Endothelial cell of hepatic sinusoid (primary cell): ENCODE data around the gene KRTAP12-2.

Source experiments
- in situ Hi-C: cut with HindIII; loops from 2 replicates; pipeline ENCODE4 v1.10.0; 2017; ENCODE audit warnings: low sequenced_read_pairs

Gene KRTAP12-2

DNA sequence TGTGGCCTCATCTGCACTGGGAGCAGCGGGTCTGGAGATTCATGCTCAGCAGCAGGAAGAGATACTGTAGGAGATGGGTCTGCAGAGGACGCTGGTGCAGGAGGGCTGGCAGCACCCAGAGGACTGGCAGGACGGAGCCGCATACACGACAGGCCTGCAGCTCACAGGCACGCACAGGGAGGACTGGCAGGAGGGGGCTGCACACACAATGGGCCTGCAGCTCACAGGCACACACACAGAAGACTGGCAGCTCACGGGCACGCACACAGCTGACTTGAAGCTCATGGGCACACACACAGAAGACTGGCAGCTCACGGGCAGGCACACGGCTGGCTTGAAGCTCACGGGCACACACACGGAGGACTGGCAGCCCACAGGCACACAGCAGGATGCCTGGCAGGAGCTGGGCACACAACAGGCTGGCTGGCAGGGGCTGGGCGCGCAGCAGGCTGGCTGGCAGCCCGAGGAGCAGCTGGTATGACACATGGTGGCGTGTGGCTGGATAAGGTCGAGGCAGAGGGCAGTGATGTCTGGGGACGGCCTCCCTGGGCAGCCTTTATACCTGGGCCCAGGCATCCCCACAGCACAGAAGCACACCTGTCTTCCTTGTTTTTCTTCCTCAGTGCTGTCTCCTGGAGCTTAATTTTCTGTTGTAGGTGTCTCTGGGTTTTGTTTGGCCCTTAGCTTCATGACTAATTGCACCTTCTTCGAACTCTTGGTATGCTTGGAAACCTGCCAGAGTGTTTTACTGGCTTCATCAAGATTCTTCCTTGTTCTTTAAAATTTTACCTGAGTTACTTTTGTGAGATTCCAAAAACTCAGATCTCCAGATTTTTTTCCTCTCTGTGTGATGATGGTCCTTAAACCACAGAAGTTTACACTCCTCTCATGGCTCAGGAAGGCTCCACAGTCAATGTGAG lies at the start of gene KRTAP12-2:
KRTAP12-2 (minus strand) TSS at position 527 of the 920 bp plus-strand sequence; CDS start at position 486, 41 bp downstream.
- in situ Hi-C loops = no loop called here

- in situ Hi-C loops = loop anchor here (5.0 kb wide), 1 partner anchor 68 kb away; the partner anchor contains the start of gene KRTAP10-11
Measured at GRCh38 chr21:44714905-44715304, 48.2 kb upstream of the KRTAP12-2 start.

DNA sequence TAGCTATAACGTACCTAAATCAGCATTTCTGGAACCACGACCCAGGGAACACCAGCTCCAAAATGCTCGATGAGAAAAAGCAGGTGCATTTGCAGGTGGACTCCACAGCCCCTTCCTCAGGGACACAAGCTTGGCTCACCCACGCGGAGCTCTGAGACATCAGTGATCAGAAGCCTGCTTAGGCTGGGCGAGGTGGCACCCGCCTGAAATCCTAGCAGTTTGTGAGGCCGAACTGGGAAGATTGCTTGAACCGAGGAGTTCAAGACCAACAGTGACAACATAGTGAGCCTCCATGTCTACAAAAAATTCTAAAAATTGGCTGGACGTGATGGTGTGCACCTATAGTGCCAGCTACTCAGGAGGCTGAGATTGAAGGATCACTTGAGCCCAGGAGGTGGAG lies 47.1 kb upstream of the KRTAP12-2 start:
- in situ Hi-C loops = loop anchor here (5.0 kb wide), 1 partner anchor 67 kb away; the partner anchor contains the start of gene KRTAP10-11

- in situ Hi-C loops = loop anchor here (5.0 kb wide), 1 partner anchor 66 kb away; the partner anchor contains the start of gene KRTAP10-11
Measured at GRCh38 chr21:44713130-44713529, 46.4 kb upstream of the KRTAP12-2 start.

DNA sequence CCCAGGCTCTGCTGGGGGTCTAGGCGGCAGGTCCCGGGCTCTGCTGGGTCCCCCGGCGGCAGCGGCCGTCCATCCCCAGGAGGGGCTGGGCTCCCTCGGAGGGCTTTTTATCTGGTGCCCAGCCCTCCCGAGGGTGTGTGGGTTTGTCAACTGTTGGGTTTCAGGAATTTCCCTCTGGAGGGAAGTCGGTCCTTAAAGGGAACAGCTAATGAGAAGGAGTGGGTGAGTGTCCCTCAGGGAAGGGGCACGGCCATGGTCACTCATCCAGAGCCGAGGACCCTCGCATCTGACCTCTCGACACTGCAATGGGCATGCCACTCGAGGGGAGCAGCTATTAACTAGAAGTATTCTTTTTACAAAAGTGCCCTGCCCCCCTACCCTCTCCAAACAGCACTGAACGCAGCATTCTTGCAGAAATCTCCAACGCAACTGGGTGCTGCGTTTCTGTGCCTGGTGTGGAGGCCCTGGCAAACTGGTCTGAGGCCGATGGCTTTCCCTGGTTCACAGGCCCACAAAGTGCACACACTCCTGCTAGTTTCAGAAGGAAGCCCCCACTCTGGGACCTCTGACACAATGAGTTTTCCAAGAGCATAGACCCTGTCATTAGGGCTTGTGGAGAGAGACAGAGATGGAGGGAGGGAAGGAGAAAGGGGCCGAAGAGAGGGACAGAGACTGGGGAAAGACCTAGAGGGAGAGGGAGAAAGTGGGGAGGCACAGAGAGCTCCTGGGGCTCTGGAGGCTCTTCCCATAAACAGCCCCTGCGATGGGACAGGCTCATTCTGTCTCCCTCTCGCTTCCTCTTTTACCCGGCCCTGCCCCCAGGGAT lies 45.7 kb upstream of the KRTAP12-2 start:
- in situ Hi-C loops = loop anchor here (5.0 kb wide), 1 partner anchor 65 kb away; the partner anchor contains the start of gene KRTAP10-11

- in situ Hi-C loops = loop anchor here (5.0 kb wide), 1 partner anchor 64 kb away; the partner anchor contains the start of gene KRTAP10-11
Measured at GRCh38 chr21:44711327-44712202, 44.8 kb upstream of the KRTAP12-2 start, which contains the start of gene TSPEAR. TSS of gene TSPEAR (minus strand) at chr21:44711572. CDS start at chr21:44711514, 58 bp downstream.

- in situ Hi-C loops = loop anchor here (5.0 kb wide), 1 partner anchor 64 kb away; the partner anchor contains the start of gene KRTAP10-11
Measured at GRCh38 chr21:44710756-44711326, 44.1 kb upstream of the KRTAP12-2 start.

DNA sequence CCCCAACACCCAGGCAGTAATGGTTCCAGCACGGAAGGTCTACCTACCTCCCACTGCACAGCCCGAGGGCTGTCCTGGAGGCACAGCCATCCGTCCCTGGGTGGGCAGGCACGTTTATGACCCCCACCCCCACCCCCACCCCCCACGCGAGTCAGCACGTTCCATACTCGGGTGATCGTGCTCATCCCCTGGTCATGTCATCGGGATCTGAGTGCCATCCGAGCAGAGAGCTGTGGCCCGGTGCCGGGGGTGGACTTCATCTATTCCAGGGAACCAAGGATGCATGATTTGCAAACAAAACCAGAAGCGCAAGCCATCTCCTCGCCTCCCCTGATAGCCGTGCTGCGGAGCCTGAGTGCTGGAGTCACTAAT lies 43.6 kb upstream of the KRTAP12-2 start:
- in situ Hi-C loops = loop anchor here (5.0 kb wide), 1 partner anchor 63 kb away; the partner anchor contains the start of gene KRTAP10-11

DNA sequence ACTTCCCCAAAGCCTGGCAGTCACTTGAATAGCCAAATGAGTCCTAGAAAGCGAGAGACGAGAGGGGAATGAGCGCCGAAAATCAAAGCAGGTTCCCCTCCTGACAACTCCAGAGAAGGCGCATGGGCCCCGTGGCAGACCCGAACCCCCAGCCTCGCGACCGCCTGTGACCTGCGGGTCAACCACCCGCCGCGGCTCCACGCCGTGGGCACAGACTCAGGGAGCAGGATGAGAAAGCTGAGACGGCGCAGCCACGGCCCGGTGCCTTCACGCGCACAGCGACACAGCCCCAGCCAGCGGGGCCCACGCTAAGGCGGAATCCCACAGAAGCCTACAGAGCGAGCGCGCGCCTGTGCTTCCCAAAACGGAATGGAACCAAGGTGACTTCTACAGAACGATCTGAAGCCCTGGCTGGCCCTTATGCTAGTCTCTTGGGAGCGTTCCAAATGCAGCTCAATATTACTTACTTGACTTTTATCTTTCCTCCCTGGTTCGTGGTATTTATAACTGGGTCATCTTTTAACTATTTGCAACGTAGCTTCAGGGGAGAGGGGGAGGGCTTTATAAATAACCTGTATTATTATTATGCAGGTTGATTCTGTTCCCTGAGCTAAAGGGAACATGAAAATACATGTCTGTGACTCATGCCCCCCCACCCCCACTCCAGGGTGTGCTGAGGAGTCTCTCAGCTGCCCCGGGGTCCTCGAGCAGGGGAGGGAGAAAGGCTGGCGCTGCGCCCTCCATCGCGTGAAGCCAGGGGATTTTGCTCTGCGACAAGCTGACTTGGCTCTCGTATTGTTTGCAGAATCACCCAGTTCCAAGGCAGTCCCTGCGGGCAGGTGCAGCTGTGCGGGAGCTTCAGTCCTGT lies 42.9 kb upstream of the KRTAP12-2 start:
- in situ Hi-C loops = loop anchor here (5.0 kb wide), 1 partner anchor 62 kb away; the partner anchor contains the start of gene KRTAP10-11

GRCh38 chr21:44708866-44709425 lies 42.2 kb upstream of the KRTAP12-2 start:
- in situ Hi-C loops = no loop called here

DNA sequence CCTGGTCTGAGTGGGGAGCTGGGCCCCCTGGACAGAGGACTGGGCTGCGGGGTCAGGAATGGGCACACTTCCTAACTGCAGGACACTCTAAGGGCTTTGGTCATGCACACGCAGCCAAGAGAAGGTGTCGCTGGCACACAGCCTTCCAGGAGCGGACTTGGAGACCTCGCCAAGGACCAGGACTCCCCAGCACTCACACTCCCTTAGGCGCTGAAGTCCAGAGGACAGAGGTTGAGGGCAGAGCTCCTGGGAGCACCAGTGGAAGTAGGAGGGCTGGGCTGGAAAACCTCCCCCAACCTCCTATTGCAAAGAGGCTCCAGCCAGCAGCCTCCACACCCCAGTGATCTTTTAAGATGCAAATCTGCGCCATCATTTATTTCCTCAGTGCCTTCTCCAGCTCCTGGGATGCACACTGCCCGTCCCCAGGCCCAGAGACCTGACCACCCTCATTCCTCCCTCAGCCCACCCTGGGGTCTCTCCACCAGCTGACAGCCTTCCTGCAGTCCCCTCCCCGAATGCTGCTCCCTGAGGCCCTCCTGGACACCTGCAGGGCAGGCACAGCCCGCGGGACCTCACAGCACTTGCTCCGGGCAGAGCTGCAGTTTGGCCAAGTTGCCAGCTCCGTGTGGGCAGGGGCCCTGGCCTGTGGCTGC lies 41.6 kb upstream of the KRTAP12-2 start:
- in situ Hi-C loops = no loop called here

DNA sequence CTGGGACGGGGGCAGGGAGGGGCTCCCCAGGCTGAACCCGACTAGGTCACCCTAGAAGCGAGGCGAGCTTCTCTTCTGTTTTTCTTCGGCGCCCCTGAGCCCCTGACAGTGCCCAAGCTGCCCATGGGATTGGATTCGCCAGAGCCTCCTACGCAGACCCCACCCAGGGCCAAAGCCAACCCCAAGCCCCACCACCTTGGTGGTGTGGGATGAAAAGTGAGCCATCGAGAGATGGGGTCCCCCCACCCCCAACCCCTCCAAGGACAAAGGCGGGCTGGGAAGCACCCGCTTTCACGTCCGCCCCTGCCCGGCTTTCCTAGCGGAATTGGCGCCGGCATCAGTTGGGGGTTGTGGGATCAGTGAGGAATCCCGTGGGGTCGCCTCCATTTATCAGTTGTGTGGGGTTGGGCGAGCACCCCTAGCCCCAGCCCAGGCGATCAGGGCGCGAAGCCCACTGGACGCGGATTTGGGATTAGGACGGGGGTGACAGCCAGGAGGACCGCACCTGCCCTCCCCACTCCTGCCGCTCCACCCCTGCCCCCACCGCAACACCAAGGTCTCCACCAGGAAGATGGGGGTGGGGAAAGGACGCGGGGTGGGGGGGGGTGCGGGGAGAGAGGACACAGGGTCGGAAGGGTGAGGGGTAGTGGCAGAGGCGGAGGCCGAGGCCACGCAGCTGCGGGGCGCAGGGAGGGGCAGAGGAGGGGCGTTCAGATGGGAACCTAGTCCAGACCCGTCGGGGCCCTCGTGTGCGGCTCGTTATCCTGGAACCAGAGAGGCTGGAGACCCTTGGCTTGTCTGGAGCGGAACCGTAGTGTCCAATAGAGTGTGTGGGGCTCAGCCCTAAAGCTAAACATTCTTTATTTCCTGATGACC lies 40.2 kb upstream of the KRTAP12-2 start:
- in situ Hi-C loops = no loop called here

DNA sequence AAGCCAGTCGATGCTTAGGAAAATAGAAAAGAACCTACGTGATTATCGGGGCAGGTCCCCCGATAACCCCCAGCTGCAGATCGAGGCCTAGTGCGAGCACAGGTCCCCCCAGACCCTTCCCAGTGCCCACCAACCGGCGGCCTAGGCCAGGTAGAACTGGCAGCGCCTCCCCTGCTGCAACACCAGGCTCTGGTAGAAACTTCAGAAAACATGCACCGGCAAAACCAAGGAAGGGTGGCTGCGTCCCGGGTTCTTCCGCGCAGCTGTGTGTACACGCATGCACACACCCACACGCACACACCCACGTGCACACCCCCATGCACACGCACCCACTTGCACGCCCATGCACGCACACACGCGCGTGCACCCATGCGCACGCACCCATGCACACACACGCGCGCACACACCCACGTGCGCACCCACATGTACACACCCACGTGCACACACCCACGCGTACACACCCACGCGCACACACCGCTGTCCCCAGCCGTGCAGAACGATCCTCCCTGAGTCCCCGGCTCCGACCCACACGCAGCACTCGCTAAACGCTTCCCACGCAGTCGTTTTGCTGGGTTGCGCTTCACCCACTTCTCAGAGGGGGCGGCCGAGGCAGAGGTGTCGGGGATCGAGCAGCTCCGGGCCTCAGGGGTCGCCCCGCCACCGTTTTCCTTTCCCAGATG lies 39.4 kb upstream of the KRTAP12-2 start:
- in situ Hi-C loops = no loop called here

- in situ Hi-C loops = no loop called here
Measured at GRCh38 chr21:44704636-44705001, 37.9 kb upstream of the KRTAP12-2 start.

DNA sequence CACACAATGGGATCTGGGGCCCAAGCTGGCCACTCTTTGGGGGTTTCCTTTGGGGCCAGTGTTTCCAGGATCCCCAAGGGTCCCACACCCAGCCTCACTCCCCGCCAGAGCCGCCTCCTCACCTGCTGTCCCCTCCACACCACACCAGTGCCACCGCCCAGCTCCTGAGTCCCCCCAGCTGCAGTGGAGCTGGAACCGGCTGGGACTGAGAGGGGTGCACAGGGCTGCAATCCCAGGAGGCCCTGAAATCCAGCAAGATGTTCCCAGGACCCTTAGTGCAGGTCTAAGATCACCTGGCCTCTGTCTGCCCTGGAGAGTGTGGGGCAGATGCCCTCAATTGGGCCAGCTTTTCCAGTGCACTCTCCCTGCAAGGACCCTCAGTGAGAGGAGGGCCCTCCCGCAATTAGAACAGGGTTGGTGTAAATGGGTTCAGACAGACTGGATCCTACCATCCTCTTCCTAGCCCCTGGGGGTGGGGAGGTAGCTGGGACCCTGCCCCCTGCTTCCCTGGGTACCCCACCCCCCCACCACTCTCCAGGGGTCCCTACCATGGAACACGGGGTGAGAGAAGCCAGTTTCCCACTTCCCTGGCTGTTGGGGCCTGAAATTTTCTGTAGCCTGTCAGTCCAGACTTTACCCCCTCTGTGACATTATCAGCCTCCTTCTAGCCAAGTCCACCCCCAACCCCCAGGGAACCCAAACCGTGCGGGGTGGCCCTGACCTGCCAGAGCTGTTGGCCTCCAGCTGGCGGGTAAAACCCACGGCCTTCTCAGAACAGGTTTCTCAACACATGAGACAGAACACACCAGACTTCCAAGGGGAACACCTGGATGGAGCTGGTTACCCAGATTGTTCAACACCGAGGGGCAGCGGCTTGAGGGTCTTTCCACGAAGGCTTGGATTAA lies 37.3 kb upstream of the KRTAP12-2 start:
- in situ Hi-C loops = no loop called here
